ENCODE results near the gene MRPL4.

DNA sequence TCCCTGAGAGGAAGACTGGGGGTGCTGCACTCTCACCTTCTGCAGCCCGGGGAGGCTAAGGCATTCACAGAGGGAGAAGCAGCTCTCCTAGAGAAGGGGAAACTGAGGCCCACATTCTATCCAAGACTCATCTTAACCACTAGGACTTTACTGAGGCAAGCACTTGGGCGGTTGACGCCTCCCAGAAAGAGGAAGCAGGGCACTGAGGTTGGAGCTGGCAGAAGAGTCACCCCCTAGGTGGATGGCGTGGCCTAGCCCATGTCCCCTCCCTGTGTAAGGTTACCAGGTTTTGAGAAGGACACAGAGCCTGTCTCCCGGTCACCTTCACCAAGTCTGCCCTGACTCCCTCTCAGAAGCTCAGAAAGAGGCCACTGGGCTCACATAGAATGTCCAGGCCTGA, 23.6 kb upstream of the MRPL4 start:
- TF ChIP-seq, protein P1, sequence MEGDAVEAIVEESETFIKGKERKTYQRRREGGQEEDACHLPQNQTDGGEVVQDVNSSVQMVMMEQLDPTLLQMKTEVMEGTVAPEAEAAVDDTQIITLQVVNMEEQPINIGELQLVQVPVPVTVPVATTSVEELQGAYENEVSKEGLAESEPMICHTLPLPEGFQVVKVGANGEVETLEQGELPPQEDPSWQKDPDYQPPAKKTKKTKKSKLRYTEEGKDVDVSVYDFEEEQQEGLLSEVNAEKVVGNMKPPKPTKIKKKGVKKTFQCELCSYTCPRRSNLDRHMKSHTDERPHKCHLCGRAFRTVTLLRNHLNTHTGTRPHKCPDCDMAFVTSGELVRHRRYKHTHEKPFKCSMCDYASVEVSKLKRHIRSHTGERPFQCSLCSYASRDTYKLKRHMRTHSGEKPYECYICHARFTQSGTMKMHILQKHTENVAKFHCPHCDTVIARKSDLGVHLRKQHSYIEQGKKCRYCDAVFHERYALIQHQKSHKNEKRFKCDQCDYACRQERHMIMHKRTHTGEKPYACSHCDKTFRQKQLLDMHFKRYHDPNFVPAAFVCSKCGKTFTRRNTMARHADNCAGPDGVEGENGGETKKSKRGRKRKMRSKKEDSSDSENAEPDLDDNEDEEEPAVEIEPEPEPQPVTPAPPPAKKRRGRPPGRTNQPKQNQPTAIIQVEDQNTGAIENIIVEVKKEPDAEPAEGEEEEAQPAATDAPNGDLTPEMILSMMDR (IDR thresholded peaks at IDR 0.05), result no peak
- no peak for TF ChIP-seq EP300 (IDR thresholded peaks at IDR 0.05)
